ENCODE measurements around the gene KCNK2.

KCNK2 gene

DNA sequence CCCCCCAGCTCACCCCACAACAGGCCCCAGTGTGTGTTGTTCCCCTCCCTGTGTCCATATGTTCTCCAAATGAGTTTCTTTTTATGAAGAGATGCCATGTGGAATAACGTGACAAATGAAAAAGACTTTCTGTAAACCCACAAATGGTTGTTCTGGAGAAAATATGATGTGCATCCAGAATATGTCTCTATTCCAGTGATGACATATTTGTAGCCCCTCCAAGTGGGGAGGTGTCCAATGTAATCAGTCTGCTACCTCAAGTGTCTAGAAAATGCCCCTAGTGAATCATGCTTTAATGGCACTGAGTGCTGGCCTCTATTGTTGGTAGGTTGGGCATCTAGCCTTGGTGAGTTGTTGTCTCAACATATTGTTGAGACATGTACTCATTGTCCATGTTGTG lies 179.6 kb downstream of the KCNK2 start:
- DNase-seq = no peak

DNA sequence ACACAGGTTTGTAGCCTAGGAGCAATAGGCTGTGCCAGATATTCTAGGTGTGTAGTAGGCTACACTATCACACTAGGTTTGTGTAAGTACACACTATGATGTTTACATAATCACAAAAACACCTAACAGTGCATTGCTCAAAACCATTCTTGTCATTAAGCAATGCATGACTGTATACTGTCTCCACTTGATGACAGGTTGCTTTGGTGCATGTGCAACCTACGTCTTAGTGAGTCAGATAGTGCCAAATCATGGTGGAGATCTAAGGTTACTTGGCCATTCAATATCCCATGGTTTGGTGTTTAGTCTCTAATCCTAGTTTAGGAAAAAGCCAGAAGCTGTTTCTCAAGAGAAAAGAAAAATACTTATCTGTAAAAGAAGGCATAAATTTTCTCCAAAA lies 181.1 kb downstream of the KCNK2 start:
- no peak for DNase-seq

DNA sequence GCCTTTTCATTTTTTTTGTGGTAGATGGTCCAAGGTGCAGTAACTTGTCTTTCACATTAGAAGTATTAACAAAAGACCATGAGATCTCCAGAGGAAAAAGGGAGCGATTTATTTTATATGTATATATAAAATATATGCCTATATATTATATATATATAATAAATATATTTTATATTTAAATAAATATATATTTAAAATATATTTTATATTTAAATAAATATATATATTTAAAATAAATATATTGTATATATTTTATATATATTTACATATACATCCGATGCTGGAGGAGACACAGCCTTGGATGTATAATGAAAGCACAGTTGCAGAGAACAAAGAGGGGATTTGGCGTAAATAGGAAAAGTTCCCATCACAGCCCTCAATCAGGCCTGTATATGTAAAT lies 182.1 kb downstream of the KCNK2 start:
- no peak for DNase-seq

DNA sequence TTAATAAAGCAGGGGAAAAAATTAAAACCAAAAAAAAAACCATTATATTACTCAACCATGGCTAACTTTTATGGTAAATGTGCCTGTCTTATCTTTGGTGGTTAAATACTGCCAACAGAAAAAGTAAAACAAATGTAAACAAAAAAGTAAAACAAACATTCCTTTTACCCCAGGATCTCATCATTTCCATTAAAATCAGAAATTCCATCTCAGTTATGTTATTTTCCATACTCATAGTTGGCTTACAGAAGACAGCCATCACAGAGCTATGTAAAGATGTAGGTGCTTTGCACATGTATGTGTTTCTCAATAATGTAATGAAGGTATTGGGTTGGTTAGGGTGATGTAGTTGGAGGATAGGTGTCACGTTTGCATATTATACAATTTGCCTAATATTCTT lies 185.0 kb downstream of the KCNK2 start:
- DNase-seq = no peak

DNA sequence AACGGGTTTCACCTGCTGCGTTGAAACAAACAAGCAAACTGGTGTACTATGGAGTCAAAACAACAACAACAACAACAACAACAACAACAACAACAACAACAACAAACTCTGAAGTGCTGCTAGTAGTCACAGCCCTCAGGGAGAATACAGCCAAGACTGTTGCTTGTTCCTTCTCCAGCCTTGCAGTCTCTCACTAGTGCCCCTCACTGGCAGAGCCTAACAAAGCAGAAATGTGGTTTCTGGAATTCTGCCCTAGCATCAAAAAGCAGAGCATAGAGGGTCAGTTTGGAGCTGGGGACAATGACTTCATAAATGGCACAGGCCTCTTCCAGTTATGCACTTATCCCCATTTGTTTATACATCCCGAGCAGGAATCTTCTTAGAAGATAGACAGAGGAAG lies 187.4 kb downstream of the KCNK2 start:
- DNase-seq = no peak

DNA sequence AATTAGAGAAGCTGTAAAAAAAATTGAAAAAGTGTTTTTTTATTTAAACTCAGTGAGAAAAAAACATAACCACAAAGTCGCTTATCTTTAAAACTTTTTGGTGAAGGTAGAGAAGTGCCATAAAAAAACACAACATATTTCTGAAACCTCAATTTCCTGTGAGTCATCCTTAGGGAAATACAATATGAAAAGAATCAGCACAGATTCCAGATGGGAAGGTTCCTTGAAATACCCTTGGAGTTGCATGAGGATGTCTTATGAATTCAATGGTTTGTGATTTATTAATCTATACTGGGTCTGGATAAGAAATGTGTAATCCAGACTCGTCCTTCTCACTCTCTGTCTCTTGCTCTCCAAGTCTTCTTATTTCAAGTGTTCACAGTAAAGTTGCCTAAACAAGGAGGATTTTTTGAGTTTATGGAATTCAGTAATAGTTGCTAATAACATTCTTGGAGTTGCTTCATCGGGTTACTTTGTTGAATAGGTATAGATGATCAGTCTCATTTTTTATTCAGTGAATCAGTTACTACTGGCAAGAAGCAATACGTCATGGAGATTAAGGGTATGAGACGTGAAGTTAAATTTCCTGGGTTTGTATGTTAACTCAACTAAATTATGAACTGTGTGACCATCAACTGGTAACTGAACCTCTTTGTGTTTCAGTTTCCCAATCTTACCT lies 191.4 kb downstream of the KCNK2 start:
- no peak for DNase-seq

DNA sequence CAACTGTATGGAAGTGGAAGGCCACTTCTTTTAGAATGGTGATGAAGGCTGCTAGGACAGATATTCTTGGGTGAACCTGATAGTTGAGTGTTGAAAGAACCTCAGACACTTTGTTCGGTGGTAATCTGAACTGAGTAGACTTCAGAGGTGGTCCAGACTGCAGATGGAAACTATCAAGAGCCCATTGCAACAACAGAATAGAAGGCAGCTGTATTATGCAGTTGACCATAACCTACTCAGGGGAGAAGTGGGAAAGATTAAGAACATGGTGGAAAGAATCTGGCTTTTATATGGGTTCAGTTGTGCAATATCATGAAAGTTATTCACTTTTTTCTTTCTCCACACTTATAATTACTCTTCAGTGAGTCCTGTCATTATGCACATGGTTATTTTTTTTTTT lies 194.0 kb downstream of the KCNK2 start:
- no peak for DNase-seq

DNA sequence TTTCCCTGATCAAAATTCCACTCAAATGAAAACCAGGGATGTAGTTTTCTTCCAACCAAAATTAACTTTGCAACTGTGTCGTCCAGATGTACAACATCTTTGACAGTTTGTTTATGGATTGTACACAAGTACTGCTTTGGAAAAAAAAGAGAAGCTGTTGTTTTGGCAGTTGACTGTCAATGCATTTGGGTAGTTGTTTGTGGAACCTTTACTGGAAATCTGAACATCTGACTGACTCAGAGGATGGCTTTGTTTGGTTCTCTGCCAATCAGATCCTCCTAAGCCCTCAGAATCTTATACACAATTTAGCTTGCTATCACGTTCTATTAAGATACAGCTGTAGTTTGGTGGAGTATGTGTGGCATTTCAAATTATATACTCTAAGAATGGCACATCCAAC lies 195.0 kb downstream of the KCNK2 start:
- no peak for DNase-seq

DNA sequence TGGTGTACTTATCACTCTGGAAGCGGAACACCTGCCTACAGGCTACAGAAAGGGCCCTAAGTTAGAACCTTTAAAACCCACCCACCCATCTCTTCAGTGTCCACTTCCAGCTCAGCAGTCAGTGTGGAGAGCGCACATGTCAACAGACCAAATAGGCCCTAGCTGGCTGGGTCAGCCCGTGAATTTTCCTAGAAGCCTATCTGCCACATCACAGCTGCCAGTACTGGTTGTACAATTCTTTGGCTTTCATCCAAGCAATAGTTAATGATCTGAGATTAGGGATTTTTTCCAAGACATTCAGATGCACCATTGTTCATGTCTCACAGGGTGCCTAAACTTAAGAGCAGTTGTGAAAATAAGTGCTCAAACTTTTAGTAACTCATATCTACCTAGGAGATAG lies 197.1 kb downstream of the KCNK2 start:
- no peak for DNase-seq

DNA sequence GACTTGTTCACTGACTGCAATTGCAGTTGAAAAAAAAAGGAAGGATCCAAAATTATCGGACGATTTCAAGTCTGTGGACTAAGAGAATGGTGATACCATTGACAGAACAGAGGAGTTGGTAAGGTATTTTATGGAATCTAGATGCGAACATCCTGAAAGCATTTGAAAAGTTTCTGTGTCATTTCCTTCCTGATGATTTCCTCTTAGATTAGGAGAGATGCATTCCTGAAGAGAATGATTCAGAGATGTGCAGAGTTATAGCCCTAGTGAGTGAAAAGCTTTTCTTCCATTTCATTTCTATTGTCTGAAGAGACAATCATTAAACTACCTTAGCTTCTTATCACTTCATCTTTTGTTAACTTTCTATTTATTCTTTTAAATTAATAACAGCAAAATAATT lies 200.0 kb downstream of the KCNK2 start:
- DNase-seq = no peak

DNA sequence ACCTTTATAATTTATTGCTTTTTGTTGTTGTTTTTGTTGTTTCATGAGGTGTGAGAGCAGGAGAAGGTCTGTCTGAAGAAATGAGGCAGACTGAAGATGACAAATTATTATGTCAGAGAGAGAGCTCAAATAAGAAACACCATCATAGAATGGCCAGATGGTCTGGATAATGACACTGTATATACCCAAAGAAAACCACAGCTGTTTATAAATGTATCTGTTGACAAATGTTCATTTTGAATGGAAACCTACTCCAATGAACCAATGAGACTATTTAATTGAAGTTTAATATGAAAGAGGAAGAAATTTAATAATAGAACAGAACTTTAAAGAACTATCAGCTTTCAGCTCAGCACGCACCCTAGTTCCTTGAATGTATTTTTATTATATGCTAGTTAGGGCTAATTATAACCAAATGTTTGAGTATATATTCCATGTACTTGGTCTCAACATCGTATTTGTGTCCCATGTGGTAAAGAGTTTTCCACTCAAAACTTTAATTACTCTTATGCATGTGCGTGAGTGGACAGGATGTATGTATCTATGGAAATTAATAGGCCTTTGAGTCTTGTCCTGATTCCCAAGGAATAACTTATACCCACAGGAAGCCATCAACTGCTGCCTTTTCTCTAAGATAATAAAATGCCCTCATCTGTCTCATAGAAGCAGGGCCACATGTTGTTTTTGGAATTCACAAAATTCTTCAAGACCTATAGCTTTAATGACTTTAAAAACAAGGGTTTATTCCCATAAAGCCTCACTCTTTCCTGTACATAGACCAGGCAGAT lies 202.7 kb downstream of the KCNK2 start:
- no peak for DNase-seq

Data from T-helper 1 cell (primary cell).